AG09309 (cell line): ENCODE measurements around the gene BAG1.

ENCODE experiments used
- DNase-seq: peaks from one replicate; pipeline ENCODE4 v3.0.0-alpha.2; 2010; ENCODE audit warnings: low read depth
- H3K4me3 ChIP-seq: 2 replicates; pipeline ENCODE4 v1.5.1; 2011; ENCODE audit warnings: mild to moderate bottlenecking, low read depth, low read length, moderate library complexity; ENCODE audit not compliant: control insufficient read depth
- TF ChIP-seq, protein P1 (sequence below): IDR thresholded peaks from 2 replicates; pipeline ENCODE4 v1.5.1; 2011; ENCODE audit warnings: mild to moderate bottlenecking, low read depth, low read length, inconsistent platforms; ENCODE audit not compliant: insufficient read depth, control insufficient read depth; ENCODE audit errors: missing control alignments

The BAG1 gene

DNA sequence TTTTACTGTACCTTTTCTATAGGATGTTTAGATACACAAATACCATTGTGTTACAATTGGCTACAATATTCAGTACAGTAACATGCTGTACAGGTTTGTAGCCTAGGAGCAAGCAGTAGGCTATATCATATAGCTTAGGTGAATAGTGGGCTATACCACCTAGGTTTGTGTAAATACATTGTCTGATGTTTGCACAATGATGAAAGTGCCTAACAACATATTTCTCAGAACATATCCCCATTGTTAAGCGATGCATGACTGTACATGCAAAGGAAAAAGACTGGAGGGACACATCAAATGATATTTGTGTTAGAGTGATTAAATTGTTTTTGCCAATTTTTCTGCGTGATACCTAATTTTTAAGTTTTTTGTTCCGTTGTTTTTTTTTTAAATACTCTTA lies 5.6 kb upstream of the BAG1 start:
- no peak for DNase-seq
- TF ChIP-seq, protein P1, sequence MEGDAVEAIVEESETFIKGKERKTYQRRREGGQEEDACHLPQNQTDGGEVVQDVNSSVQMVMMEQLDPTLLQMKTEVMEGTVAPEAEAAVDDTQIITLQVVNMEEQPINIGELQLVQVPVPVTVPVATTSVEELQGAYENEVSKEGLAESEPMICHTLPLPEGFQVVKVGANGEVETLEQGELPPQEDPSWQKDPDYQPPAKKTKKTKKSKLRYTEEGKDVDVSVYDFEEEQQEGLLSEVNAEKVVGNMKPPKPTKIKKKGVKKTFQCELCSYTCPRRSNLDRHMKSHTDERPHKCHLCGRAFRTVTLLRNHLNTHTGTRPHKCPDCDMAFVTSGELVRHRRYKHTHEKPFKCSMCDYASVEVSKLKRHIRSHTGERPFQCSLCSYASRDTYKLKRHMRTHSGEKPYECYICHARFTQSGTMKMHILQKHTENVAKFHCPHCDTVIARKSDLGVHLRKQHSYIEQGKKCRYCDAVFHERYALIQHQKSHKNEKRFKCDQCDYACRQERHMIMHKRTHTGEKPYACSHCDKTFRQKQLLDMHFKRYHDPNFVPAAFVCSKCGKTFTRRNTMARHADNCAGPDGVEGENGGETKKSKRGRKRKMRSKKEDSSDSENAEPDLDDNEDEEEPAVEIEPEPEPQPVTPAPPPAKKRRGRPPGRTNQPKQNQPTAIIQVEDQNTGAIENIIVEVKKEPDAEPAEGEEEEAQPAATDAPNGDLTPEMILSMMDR, result no peak
- no peak overlapping the region for H3K4me3 ChIP-seq

DNA sequence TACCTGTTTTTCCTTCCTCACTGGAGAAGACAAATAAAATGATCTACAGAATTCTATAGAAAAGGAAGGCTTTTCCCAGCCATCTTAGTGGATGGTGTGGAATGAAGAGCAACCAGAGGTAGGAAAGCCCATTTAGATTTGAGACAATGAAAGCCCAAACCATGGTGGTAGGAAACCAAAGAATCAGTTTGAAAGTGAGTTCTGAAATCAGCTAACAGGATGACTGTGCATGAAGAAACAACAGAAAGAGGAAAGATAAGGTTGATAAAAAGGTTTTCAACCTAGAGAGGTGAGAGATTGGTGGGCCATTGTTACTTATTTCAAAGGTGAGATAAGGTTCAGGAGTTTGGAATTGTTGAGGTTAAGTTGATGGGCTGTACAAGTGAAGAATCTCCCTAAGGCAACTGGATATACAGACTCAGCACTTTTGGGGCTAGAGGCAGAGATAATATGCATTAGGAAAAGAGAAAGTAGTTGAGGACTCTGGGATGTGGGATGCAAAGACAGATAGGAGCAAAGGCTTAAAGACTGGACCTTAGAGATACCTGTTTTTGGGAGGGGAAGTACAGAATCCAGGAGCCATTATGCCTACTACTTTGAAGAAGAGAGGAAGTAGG lies 2.8 kb upstream of the BAG1 start:
- TF ChIP-seq, protein P1, result no peak
- no peak overlapping the region for H3K4me3 ChIP-seq
- no peak for DNase-seq

DNA sequence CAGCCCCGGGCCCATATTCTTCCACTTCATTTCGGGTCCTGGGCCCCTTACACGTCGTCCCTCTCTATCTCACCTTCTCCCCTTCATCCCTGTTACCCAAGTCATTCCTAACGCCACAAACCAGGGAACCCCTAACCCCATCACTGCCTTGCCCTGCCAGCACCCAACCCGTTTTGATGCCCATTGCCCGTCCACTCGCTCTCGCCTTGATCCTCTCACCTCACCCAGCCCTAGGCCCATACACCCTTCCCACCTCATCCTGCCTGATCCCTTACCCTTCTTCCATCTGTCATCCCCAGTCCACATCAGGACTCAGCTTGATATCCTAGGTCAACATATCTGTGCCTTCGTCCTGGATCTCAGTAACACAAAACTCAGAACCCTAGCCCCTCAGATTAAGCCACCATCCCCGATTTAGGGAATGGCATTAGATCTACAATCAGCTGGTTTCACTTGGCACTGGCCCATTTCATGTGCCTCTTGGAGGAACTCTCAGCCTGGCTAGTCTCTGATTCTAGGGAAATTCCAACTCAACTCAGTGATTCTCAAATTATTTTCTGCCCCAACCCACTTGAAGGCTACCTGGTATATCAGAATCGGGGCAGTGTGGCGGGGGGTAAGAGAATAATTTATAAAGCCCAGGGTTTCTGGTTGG lies 830 bp upstream of the BAG1 start:
- peak overlapping the region; percentile 86 for H3K4me3 ChIP-seq
- no peak for DNase-seq
- TF ChIP-seq, protein P1, result no peak

DNA sequence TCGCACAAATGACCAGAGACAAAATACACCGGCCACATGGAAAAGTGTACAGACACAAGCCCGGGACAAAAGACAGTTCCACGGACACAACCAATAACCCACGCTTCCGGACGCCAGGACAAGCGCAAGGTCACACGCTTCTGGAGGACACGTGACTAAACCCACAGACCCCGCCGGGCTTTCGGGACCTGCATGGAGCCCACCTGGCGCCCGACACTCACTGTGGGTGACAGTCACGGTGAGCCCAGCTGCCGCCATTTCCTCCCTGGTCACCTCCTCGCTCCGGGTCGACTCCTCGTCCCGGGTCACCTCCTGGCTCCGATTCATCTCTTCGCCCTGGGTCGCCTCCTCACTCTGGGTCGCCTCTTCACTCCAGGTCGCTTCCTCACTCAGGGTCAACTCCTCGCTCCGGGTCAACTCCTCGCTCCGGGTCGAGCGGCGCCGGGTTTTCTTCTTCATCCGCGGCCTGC lies 470 bp downstream of the BAG1 start:
- peak overlapping the region; percentile 84 for H3K4me3 ChIP-seq
- DNase-seq, result no peak
- TF ChIP-seq, protein P1, result no peak

DNA sequence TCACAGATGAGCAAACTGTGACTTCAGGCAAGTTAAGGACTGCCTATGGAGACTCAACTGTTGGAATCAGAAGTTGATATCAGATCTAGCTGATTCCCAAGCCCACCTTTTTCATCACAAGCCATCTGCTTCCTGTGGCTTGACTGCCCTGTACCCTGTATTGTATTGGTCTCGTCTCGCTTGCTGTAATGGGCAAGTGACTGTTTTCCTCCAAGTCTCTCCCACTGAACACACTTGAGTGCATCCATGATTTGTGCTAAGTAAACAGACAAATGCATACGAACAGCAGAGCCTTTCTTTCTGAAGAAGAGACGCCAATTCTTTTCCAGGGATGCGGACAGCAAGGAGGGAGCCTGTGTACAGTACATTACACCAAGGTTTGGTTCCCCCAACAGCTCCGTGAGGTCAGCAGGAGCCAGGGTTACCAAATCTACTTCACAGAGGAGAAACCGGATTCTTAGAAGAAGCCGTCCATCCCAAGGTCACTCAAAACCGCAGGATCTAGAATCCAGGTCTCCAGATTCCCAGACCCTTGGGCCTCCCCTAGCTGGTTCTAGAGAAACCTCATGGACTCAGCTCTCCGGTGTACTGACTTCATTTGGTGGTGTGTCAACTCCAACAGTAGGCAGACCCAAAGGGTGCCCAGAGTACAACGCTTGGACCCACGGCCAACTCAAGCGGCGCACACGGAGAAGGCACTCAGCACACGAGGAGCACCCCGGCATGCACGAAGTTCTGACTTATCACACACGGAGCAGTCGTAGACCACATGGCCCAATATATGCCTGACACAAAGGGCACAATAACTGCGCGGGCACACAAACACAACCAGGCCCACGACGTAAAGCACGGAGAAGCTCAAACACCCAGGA lies 1.1 kb downstream of the BAG1 start:
- no peak for DNase-seq
- TF ChIP-seq, protein P1, result no peak
- peak overlapping the region; percentile 84 for H3K4me3 ChIP-seq

DNA sequence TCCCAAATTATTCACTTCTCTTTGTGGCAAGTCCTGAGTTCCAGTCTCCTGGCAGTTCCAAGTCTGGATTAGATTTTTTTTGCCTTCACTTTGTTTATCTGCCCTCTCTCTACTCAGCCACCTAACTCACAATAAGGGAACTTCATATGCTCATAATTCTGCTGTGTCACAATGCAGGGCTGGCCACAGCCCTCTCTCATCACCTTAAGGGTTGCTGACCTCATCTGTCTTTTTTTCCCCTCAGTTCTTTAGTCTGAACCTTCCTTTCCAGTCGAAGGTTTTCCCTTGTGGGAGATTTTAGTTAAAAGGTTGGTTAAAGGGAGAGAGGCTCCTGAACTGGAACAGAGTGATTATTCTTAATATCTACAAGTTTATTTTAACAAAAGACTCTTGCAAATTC lies 4.1 kb downstream of the BAG1 start:
- DNase-seq, result no peak
- TF ChIP-seq, protein P1, result no peak
- H3K4me3 ChIP-seq, result no peak overlapping the region
